ENCODE results near the gene AJUBA. TPM values are rescaled to one million over a fixed set of nuclear protein-coding genes. Genes with fewer than 3 reads are reported as not detected.
A peak's percentile ranks its signal among the peaks of the same experiment; 100 is the strongest.
"Not testable (repeated sequence)": the region's sequence is repeated elsewhere in the genome, so short reads cannot be mapped to it uniquely, and the experiment has no call there.

AJUBA gene
- total RNA-seq, 1 experiment from 2014 or later: 125 TPM

- H3K9me3 ChIP-seq (replicated peaks); H3K27me3 ChIP-seq (replicated peaks); H3K4me3 ChIP-seq; H3K27ac ChIP-seq; H3K36me3 ChIP-seq; DNase-seq (ENCODE audit: low read depth in 1 of 2, low spot score in 2 of 2): not testable (repeated sequence)
- peaks cover 24% of the 10 kb centered on the region for H3K4me1 ChIP-seq (replicated peaks)
Measured at GRCh38 chr14:23013749-23014054, 31.4 kb upstream of the AJUBA start.

DNA sequence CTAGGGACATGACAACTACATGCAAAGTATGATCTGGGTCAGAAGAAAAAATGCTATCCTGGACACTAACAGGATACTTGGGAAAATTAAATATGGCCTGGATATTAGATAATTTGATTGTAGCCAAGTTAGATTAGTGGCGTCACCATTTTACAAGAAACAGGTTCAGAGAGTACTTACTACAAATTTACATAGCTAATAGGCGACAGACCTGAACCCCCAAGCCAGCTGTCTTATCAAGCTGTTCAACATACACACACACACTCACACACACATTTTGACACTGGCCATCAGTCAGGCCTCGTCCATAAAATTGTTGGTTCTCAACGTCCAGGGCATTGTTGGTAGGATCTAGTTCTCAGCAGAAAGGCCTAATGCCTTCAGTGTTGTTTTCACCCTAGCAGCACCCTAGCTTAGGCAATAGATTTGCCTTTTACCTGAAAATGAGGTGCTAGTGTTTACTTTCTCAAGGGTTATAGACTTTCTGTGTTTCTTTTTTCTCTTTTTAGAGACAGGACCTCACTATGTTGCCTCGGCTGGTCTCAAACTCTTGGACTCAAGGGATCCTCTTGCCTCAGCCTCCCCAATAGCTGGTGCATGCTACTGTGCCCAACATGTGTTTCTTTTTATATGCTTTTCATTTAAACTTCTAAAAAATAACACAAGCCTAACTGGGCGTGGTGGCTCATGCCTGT, 30.9 kb upstream of the AJUBA start:
- peaks cover 26% of the 10 kb centered on the region for H3K4me1 ChIP-seq (replicated peaks)
- no peak overlapping the region for H3K4me3 ChIP-seq
- no peak for DNase-seq (ENCODE audit: low read depth in 1 of 2, low spot score in 2 of 2)
- no peaks in the 10 kb centered on the region for H3K9me3 ChIP-seq (replicated peaks)
- no peaks in the 10 kb centered on the region for H3K36me3 ChIP-seq
- no peak overlapping the region for H3K27ac ChIP-seq
- H3K27me3 ChIP-seq (replicated peaks): no peaks in the 10 kb centered on the region

DNA sequence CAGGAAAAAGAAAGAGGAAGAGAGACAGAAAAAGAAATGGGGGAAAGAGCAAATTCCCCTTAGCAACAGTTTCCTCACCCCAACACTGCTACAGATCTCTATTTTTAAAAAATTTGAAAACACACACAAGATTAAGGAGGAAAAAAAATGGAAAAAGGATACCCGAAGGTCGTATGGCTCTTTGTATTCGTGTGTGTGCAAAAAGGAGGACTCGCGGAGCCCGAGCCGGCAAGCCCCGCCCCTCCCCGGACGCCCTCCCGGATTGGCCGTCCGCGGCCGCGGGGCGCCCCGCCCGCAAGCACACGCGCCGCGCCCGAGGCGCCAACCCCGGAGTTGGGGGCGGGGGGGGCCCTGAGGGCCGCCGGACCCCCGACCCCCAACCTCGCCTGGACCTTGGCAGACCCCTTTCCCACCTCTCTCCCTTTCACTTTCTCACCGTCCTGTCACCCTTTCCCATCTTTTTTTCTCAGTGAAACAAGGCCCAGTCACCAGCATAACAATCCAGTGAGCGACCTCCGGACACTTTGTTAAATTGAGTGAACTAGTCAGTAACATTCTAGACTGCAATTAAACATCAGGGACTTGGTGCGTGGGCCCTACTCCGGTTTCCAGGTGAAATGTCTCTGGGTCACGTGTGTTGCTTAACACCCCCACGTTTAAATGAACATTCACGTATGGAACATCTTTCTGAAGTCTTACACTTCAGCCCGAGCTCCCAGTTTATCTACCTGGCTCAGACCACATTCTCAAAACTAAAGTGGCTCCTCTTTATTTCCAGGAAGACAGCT, 27.8 kb upstream of the AJUBA start, which contains the start of gene C14orf93:
Gene C14orf93, minus strand, starts transcription at position 205 of the 788 bp plus-strand sequence. CDS start 11,120 bp downstream, outside the sequence.
- H3K27ac ChIP-seq: peak within 1 kb of the TSS; percentile 54
- no peaks in the 10 kb centered on the region for H3K27me3 ChIP-seq (replicated peaks)
- H3K4me1 ChIP-seq (replicated peaks): peaks cover 33% of the 10 kb centered on the region
- H3K4me3 ChIP-seq: peak within 1 kb of the TSS; percentile 50
- no peaks in the 10 kb centered on the region for H3K36me3 ChIP-seq
- DNase-seq (ENCODE audit: low read depth in 1 of 2, low spot score in 2 of 2): peak; percentile 75 to 79
- no peaks in the 10 kb centered on the region for H3K9me3 ChIP-seq (replicated peaks)

- H3K27me3 ChIP-seq (replicated peaks): no peaks in the 10 kb centered on the region
- H3K27ac ChIP-seq: peak overlapping the region; percentile 54
- peak overlapping the region; percentile 50 for H3K4me3 ChIP-seq
- H3K4me1 ChIP-seq (replicated peaks): peaks cover 33% of the 10 kb centered on the region
- no peaks in the 10 kb centered on the region for H3K9me3 ChIP-seq (replicated peaks)
- no peaks in the 10 kb centered on the region for H3K36me3 ChIP-seq
- DNase-seq (ENCODE audit: low read depth in 1 of 2, low spot score in 2 of 2): no peak
Measured at GRCh38 chr14:23009483-23009938, 27.2 kb upstream of the AJUBA start.

- no peaks in the 10 kb centered on the region for H3K36me3 ChIP-seq
- no peaks in the 10 kb centered on the region for H3K27me3 ChIP-seq (replicated peaks)
- H3K4me3 ChIP-seq: no peak overlapping the region
- DNase-seq (ENCODE audit: low read depth in 1 of 2, low spot score in 2 of 2): peak in 1 of 2 experiments; percentile 9
- peaks cover 33% of the 10 kb centered on the region for H3K4me1 ChIP-seq (replicated peaks)
- no peaks in the 10 kb centered on the region for H3K9me3 ChIP-seq (replicated peaks)
- H3K27ac ChIP-seq: no peak overlapping the region
Measured at GRCh38 chr14:23008831-23009230, 26.5 kb upstream of the AJUBA start.

DNA sequence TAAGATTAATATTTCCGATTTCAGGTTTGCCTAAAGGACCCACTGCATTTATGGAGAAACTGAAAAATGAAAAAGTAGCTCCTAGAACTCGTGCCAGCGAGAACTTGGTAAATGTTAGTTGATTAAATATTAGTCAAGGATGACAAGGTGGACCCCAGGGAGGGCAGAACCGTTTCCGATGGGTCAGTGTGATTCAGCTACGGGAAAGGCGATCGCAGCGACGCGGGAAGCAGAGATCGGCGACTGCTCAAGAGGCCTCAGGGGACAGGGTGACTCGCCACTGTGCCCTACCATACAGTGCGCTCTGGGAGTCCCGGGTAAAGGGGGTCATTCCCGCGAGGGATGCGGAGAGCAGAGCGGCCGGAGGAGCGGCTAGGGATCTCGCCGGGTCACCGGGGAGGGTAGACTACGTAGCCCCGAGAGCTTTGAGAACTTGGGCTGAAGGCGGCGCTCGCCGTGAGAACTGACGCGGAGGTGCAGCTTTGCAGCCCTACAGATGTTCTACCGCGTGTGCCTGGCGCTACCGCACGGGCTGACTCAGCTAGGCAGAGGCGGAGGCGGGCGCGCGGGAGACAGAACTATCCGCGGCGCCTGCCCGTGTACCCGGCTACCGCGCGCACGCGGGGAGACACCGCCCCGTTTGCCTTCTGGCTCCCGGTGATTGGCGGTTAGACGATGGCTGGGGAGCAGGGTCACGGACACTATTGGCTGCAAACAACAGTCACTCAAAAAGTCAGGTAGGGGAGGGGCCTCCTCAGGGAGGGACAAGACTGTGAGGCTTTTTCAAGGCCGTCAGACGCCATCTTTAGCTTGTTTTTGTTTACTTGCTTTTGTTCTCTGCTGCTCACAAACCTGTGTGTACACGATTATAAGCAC, 24.4 kb upstream of the AJUBA start:
- Histone ChIP-seq H3K27me3 (replicated peaks) (no peaks in the 10 kb centered on the region), H3K9me3 (replicated peaks) (no peaks in the 10 kb centered on the region), H3K4me3 (peak overlapping the region; percentile 48), H3K36me3 (no peaks in the 10 kb centered on the region), H3K27ac (peak overlapping the region; percentile 58), H3K4me1 (replicated peaks) (peaks cover 33% of the 10 kb centered on the region)
- DNase-seq (ENCODE audit: low read depth in 1 of 2, low spot score in 2 of 2): peak; percentile 96

- Histone ChIP-seq H3K4me1 (replicated peaks) (peaks cover 33% of the 10 kb centered on the region), H3K36me3 (no peaks in the 10 kb centered on the region), H3K27me3 (replicated peaks) (no peaks in the 10 kb centered on the region), H3K9me3 (replicated peaks) (no peaks in the 10 kb centered on the region), H3K4me3 (peak overlapping the region; percentile 48), H3K27ac (peak overlapping the region; percentile 58)
- DNase-seq (ENCODE audit: low read depth in 1 of 2, low spot score in 2 of 2): peak in 1 of 2 experiments; percentile 11
Measured at GRCh38 chr14:23006188-23006534, 23.8 kb upstream of the AJUBA start.

DNA sequence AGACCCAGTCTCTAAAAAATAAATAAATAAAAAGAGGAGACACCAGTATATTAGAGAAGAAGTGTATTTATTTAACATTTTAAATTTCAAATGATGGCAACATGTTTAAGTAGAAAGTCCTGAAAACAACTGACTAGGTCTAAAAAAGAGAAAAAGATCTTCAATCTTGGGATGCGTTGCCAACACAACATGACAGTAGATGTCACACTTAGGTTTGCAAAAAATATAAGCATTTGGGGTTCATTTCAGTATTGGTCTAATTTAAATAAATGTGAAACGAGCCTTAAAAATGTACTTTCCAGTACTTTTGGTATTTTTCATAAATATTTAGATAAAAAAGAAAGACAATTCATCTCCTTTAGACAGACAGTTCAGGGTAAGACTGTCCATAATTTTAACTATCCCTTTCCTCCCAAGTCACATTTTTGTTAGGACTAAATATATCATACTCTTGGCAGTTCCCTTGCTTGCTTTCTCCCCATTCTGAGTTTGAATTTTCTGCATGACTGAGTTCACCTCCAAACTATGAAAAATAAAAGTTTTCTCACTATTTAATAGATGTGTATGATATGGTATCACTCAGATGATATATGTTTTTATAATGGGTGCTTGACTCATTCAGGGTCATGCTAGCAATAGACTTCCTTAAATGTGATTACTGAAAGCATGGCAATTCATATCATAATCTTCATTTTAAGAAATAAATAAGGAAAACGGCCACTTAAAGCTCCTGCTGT, 23.3 kb upstream of the AJUBA start:
- H3K4me1 ChIP-seq (replicated peaks): peaks cover 33% of the 10 kb centered on the region
- no peaks in the 10 kb centered on the region for H3K36me3 ChIP-seq
- H3K4me3 ChIP-seq: no peak overlapping the region
- no peaks in the 10 kb centered on the region for H3K9me3 ChIP-seq (replicated peaks)
- no peak for DNase-seq (ENCODE audit: low read depth in 1 of 2, low spot score in 2 of 2)
- H3K27ac ChIP-seq: no peak overlapping the region
- no peaks in the 10 kb centered on the region for H3K27me3 ChIP-seq (replicated peaks)

DNA sequence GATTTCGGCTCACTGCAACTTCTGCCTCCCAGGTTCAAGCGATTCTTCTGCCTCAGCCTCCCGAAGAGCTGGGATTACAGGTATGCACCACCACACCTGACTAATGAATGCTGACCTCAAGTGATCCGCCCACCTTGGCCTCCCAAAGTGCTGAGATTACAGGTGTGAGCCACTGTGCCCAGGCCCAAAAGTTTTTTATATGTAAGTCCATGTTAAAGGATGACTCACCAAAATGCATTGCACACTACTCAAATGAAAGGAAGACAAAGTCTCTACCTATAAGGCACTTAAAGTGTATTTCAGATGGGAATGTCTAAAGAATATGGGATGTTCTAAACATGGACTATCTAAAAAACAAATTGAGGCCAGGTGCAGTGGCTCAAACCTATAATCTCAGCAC, 21.9 kb upstream of the AJUBA start:
- DNase-seq (ENCODE audit: low read depth in 1 of 2, low spot score in 2 of 2); H3K9me3 ChIP-seq (replicated peaks); H3K27me3 ChIP-seq (replicated peaks); H3K27ac ChIP-seq; H3K4me3 ChIP-seq; H3K36me3 ChIP-seq: not testable (repeated sequence)
- H3K4me1 ChIP-seq (replicated peaks): peaks cover 21% of the 10 kb centered on the region

DNA sequence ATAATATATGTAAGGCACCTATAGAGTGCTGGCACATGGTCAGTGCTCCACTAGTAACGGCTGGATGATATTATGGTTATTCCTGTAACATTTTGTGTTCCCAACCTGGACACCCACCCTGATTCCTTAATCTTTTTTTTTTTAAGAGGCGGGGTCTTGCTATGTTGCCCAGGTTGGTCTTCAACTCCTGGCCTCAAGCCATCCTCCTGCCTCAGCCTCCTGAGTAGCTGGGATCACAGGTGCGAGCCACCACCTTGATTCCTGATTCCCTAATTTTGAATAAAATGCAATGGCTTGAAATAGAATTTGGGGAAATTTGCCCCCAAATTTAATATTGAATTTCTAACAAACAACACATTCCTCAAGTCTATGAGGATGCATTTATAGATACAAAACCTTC, 20.2 kb upstream of the AJUBA start:
- Histone ChIP-seq H3K36me3 (no peaks in the 10 kb centered on the region), H3K9me3 (replicated peaks) (no peaks in the 10 kb centered on the region)

DNA sequence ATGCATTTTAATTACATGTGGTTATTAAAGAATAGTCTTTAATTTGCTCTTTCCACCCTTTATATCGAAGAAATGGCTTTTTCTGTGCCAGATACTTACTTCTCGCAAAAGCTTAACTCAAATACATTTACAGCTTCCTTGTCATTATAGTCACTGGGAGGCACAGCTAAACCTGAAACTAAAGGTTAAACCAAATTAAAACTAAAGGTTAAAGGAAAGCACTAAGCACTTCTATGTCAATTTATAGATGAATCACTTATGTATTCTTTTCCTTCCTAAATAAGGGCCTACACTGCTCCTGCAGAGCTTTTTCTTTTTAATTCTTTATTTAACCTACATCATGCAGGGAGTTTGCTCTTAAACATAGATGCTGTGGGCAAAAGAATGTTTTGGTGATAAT, 18.5 kb upstream of the AJUBA start:
- Histone ChIP-seq H3K36me3 (no peaks in the 10 kb centered on the region), H3K9me3 (replicated peaks) (no peaks in the 10 kb centered on the region), H3K27me3 (replicated peaks) (no peaks in the 10 kb centered on the region), H3K4me1 (replicated peaks) (peaks cover 2% of the 10 kb centered on the region; the same call in 1 of the 2 replicates), H3K27ac (no peak overlapping the region), H3K4me3 (no peak overlapping the region)
- no peak for DNase-seq (ENCODE audit: low read depth in 1 of 2, low spot score in 2 of 2)

More for the DNA sequence above, 20.2 kb upstream of the AJUBA start:
- DNase-seq (ENCODE audit: low read depth in 1 of 2, low spot score in 2 of 2): no peak
- H3K4me1 ChIP-seq (replicated peaks): peaks cover 11% of the 10 kb centered on the region
- H3K4me3 ChIP-seq: no peak overlapping the region
- H3K27me3 ChIP-seq (replicated peaks): no peaks in the 10 kb centered on the region
- no peak overlapping the region for H3K27ac ChIP-seq

DNA sequence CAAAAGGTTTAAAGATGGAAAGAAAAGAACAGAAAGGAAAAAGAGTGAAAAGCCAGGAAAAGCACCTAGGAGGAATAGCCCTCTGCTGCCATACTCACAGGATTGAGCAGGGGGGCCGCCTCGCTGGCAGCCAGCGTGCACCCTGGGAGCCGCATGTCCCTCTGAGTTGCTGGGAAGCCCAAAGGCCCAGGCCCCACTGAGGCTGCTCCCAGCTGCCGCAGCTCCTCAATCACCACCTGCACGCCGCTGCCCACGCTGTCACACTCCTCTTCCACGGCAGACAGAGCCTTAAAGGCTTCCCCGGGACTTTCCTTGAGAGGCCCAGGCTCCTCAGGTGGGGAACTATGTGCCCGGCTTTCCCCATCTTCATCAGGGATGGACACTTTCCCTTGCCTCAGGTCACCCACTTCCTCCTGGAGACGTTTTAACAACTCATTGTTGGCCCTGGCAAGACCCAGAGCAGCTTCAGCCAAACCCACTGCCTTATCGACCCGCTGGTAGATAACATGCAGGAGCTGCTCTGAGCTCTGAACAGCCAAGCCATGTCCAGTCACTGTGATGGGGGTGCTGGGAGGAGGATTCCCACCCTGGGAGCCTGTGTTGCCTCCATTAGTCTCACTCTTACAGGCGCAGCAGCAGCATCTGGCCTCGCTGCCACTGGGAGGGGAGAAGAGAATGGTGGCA, 16.1 kb upstream of the AJUBA start:
- H3K4me3 ChIP-seq: no peak overlapping the region
- 0 out of 2 replicates have a peak, but pooled peaks cover 2% of the 10 kb centered on the region for H3K36me3 ChIP-seq
- H3K27ac ChIP-seq: no peak overlapping the region
- peaks cover 6% of the 10 kb centered on the region for H3K4me1 ChIP-seq (replicated peaks)
- DNase-seq (ENCODE audit: low read depth in 1 of 2, low spot score in 2 of 2): no peak
- no peaks in the 10 kb centered on the region for H3K9me3 ChIP-seq (replicated peaks)
- no peaks in the 10 kb centered on the region for H3K27me3 ChIP-seq (replicated peaks)

All from SJSA1 (cell line).